Spleen (tissue), 7 donors: ENCODE results near the gene FERMT2.

Experiments used
- POLR2A ChIP-seq, 3 donors: fragments of 450-650 bp; IDR thresholded peaks; one replicate each; pipeline ENCODE4 v1.5.1; 2017; ENCODE audit warnings: antibody characterized with exemption in 3 of 3, mild to moderate bottlenecking in 1 of 3
- POLR2AphosphoS5 ChIP-seq, 3 donors: sonication (generic); formaldehyde crosslinking; IDR thresholded peaks; one replicate each; pipeline ENCODE4 v1.5.1; 2017; ENCODE audit warnings: antibody characterized with exemption in 3 of 3
- TF ChIP-seq, protein P1 (sequence below), 11 experiments: fragments of 200-600 bp in 7 of 11; fragments of 450-650 bp in 4 of 11; sonication (generic) in 4 of 11; IDR thresholded peaks in 8 of 11; conservative IDR thresholded peaks in 3 of 11; 1 replicate in 7 of 11; 2 replicates in 4 of 11; pipeline versions ENCODE4 v1.4.0 to v1.8.0; 2016 to 2021; ENCODE audit warnings: antibody characterized with exemption in 11 of 11, inconsistent platforms in 4 of 11, mild to moderate bottlenecking in 1 of 11
- donor health status: DM: no; HTN: no; CAD: no; lungs with moderate emphysema.
- donor health status: DM: no; HTN: no; CAD: no.
- donor health status: DM: no; HTN: no; CAD: no.

DNA sequence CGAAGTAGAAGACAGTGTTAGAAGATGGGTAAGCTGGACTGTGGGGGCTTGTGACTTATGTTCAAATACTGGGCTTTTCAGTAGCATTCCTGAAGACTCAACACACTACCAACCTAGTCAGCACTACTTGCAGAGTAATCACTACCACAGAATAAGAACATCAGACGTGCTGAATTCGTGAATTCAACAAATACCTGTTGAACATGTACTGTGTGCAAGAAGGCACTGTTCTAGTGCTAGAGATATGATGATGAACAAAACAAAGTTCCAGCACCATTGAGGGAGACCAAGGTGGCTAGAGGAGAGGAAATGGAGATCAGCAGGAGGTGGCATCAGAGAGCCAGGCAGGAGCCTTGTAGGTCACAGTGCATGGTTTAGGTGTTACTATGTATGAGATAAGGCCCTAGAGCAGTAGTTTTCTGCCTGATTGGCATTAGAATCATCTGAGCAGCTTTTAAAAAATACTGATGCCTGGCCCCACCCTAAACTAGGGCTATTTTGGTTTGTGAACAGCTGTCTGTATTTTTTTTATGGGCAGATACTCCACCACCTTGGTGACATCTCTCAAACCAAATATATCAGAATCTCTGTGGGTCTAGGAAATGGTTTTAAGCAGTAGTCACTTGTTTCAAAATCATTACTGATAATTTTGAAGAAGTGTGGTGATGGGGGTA, 26.8 kb downstream of the FERMT2 start:
- TF ChIP-seq POLR2A (IDR thresholded peaks at IDR 0.05), result no peak
- TF ChIP-seq, protein P1, sequence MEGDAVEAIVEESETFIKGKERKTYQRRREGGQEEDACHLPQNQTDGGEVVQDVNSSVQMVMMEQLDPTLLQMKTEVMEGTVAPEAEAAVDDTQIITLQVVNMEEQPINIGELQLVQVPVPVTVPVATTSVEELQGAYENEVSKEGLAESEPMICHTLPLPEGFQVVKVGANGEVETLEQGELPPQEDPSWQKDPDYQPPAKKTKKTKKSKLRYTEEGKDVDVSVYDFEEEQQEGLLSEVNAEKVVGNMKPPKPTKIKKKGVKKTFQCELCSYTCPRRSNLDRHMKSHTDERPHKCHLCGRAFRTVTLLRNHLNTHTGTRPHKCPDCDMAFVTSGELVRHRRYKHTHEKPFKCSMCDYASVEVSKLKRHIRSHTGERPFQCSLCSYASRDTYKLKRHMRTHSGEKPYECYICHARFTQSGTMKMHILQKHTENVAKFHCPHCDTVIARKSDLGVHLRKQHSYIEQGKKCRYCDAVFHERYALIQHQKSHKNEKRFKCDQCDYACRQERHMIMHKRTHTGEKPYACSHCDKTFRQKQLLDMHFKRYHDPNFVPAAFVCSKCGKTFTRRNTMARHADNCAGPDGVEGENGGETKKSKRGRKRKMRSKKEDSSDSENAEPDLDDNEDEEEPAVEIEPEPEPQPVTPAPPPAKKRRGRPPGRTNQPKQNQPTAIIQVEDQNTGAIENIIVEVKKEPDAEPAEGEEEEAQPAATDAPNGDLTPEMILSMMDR (IDR thresholded peaks at IDR 0.05 in 8 of 11, conservative IDR thresholded peaks at IDR 0.05 in 3 of 11), result no peak
- TF ChIP-seq POLR2AphosphoS5 (IDR thresholded peaks at IDR 0.05), result no peak
